Fibroblast of lung (primary cell): ENCODE measurements around the gene CD226. TPM values are rescaled to one million over a fixed set of nuclear protein-coding genes. Genes with fewer than 3 reads are reported as not detected.
"Not testable (repeated sequence)": the region's sequence is repeated elsewhere in the genome, so short reads cannot be mapped to it uniquely, and the experiment has no call there.

Source experiments
- DNase-seq, 2 donors: peaks; one replicate each; pipeline versions ENCODE4 v3.0.0 to v3.0.0-alpha.2; 2010; ENCODE audit warnings: low read depth in 2 of 2
- H2AFZ ChIP-seq: 2 replicates; pipeline ENCODE4 v1.5.1; 2012; ENCODE audit warnings: low read length, control low read depth, inconsistent platforms
- H3K27ac ChIP-seq: 2 replicates; pipeline ENCODE4 v1.5.1; 2011; ENCODE audit warnings: low read length, control low read depth; ENCODE audit not compliant: insufficient read depth
- H3K27me3 ChIP-seq: 2 replicates; pipeline ENCODE4 v1.5.1; 2011; ENCODE audit warnings: mild to moderate bottlenecking, low read length; ENCODE audit not compliant: control insufficient read depth, insufficient read depth
- H3K36me3 ChIP-seq: 2 replicates; pipeline ENCODE4 v1.5.1; 2011; ENCODE audit warnings: low read length; ENCODE audit not compliant: control insufficient read depth, insufficient read depth
- H3K4me1 ChIP-seq: 2 replicates; pipeline ENCODE4 v1.5.1; 2011; ENCODE audit warnings: low read length; ENCODE audit not compliant: control insufficient read depth, insufficient read depth; ENCODE audit errors: extremely low read depth
- H3K4me2 ChIP-seq: 2 replicates; pipeline ENCODE4 v1.5.1; 2011; ENCODE audit warnings: low read length, control low read depth; ENCODE audit not compliant: insufficient read depth; ENCODE audit errors: extremely low read depth
- H3K4me3 ChIP-seq, 4 experiments: fragments of 200-600 bp in 1 of 4; sonication (generic) in 1 of 4; replicated peaks in 1 of 4; 2 replicates each; pipeline ENCODE4 v1.5.1; 2011 to 2016; ENCODE audit warnings: low read length in 4 of 4, low read depth in 3 of 4, mild to moderate bottlenecking in 3 of 4, control low read depth in 2 of 4, inconsistent platforms in 1 of 4, mixed read lengths in 1 of 4; ENCODE audit not compliant: insufficient read depth in 1 of 4; ENCODE audit errors: control extremely low read depth in 1 of 4
- H3K79me2 ChIP-seq: 2 replicates; pipeline ENCODE4 v1.5.1; 2012; ENCODE audit warnings: mild to moderate bottlenecking, low read length, inconsistent platforms; ENCODE audit not compliant: control insufficient read depth, insufficient read depth
- H3K9ac ChIP-seq: 2 replicates; pipeline ENCODE4 v1.5.1; 2011; ENCODE audit warnings: mild to moderate bottlenecking, low read length, control low read depth; ENCODE audit not compliant: insufficient read depth
- H3K9me3 ChIP-seq: 2 replicates; pipeline ENCODE4 v1.5.1; 2012; ENCODE audit warnings: low read depth, low read length; ENCODE audit not compliant: control insufficient read depth, insufficient read depth
- H4K20me1 ChIP-seq: 2 replicates; pipeline ENCODE4 v1.5.1; 2011; ENCODE audit warnings: low read length; ENCODE audit not compliant: control insufficient read depth, insufficient read depth; ENCODE audit errors: extremely low read depth
- CTCF ChIP-seq, 2 donors: IDR thresholded peaks in 1 of 2; conservative IDR thresholded peaks in 1 of 2; 1 replicate in 1 of 2; 2 replicates in 1 of 2; pipeline ENCODE4 v1.5.1; 2011 to 2012; ENCODE audit warnings: low read length in 2 of 2, control low read depth in 1 of 2, inconsistent platforms in 1 of 2, low read depth in 1 of 2, mild to moderate bottlenecking in 1 of 2
- EZH2 ChIP-seq: IDR thresholded peaks from 2 replicates; pipeline ENCODE4 v1.5.1; 2012; ENCODE audit warnings: low read length, control low read depth, mild to moderate bottlenecking; ENCODE audit errors: missing control alignments
- polyA plus RNA-seq, 2 donors: library from polyadenylated mRNA; depleted of rRNA in 1 of 2; stranded (reverse) in 1 of 2; unstranded in 1 of 2; fragments of >200 nt; gene quantifications; 2 replicates each; pipeline ENCODE4 v1.2.1, GENCODE V29; 2011 to 2012; ENCODE audit warnings: missing spikeins in 1 of 2
- total RNA-seq: library from RNA; depleted of rRNA; stranded (reverse); fragments of >200 nt; gene quantifications from 2 replicates; pipeline ENCODE4 v1.2.1, GENCODE V29; 2014

CD226 gene
- total and polyA plus RNA-seq, 2 donors (not counting 1 experiment from before 2014, with no cell fraction given), result 0.33 to 0.42 TPM

GRCh38 chr18:69838003-69838402 is 109.7 kb downstream of the CD226 start:
- H4K20me1 ChIP-seq, result no peaks in the 10 kb centered on the region
- no peaks in the 10 kb centered on the region for H3K9me3 ChIP-seq
- no peaks in the 10 kb centered on the region for H3K27me3 ChIP-seq
- no peak overlapping the region for H3K27ac ChIP-seq
- peaks cover 2% of the 10 kb centered on the region for H3K4me1 ChIP-seq
- DNase-seq, result no peak
- no peak overlapping the region for H3K9ac ChIP-seq
- no peak overlapping the region for H2AFZ ChIP-seq
- H3K36me3 ChIP-seq, result no peaks in the 10 kb centered on the region
- no peak overlapping the region for H3K4me3 ChIP-seq
- no peaks in the 10 kb centered on the region for H3K79me2 ChIP-seq
- H3K4me2 ChIP-seq, result no peak overlapping the region
- no peak for TF ChIP-seq CTCF (conservative IDR thresholded peaks at IDR 0.05 in 1 of 2, IDR thresholded peaks at IDR 0.05 in 1 of 2; ENCODE audit: low read depth in 1 of 2, low read length in 2 of 2)

GRCh38 chr18:69834980-69835379 is 112.7 kb downstream of the CD226 start:
- not testable (repeated sequence) for H3K4me2 ChIP-seq, H3K4me1 ChIP-seq, H3K9ac ChIP-seq, H2AFZ ChIP-seq, H3K9me3 ChIP-seq, H3K27ac ChIP-seq, H3K4me3 ChIP-seq, DNase-seq, H3K79me2 ChIP-seq, H3K36me3 ChIP-seq, H3K27me3 ChIP-seq, H4K20me1 ChIP-seq

GRCh38 chr18:69830189-69830588 is 117.5 kb downstream of the CD226 start:
- Histone ChIP-seq H3K4me2 (no peak overlapping the region), H3K27ac (no peak overlapping the region), H3K4me1 (no peaks in the 10 kb centered on the region), H3K9me3 (no peaks in the 10 kb centered on the region), H3K9ac (no peak overlapping the region), H4K20me1 (no peaks in the 10 kb centered on the region), H2AFZ (no peak overlapping the region), H3K4me3 (no peak overlapping the region), H3K36me3 (no peaks in the 10 kb centered on the region), H3K27me3 (no peaks in the 10 kb centered on the region), H3K79me2 (no peaks in the 10 kb centered on the region)
- TF ChIP-seq EZH2, result no peak
- TF ChIP-seq CTCF (conservative IDR thresholded peaks at IDR 0.05 in 1 of 2, IDR thresholded peaks at IDR 0.05 in 1 of 2; ENCODE audit: low read depth in 1 of 2, low read length in 2 of 2), result no peak
- DNase-seq, result no peak
